HG03558 (cell line): ENCODE data around the gene MXD1.
"Not testable (repeated sequence)": the region's sequence is repeated elsewhere in the genome, so short reads cannot be mapped to it uniquely, and the experiment has no call there.

Experiments
- ATAC-seq: cut with Tn5 transposase; IDR thresholded peaks from one replicate; pipeline ENCODE4 v1.9.1; 2021; ENCODE audit warnings: moderate number of reproducible peaks; ENCODE audit not compliant: unreplicated experiment; ENCODE audit errors: extremely low read depth

Gene MXD1

DNA sequence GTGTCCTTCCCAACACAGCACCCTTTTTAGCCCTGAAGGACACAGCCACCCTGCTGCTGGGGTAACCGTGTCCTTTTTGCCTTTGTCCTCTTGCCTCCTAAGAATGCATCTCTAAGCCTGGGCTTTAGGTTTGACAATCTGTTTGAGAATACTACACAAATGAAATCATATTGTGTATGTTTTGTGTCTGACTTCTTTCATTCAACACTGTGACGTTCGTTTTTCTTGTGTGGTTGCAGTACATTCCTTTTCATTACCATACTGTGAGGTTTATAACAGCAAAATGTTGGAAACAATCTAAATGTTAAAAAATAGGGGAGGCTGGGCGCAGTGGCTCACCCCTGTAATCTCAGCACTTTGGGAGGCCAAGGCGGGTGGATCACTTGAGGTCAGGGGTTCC is 35.3 kb downstream of the MXD1 start:
- ATAC-seq, result no peak

DNA sequence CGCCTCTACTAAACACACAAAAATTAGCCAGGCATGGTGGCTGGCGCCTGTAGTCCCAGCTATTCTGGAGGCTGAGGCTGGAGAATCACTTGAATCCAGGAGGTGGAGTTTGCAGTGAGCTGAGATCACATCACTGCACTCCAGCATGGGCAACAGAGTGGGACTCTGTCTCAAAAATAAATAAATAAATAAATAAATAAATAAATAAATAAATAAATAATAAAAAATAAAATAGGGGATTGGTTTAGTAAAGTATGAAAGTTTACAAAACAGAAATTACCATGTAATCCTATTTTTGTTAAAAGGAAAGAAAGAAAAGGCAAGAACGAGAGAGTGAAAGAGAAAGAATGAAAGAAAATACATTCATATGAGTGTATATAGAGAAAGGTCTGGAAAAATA is 35.8 kb downstream of the MXD1 start:
- ATAC-seq, result not testable (repeated sequence)

DNA sequence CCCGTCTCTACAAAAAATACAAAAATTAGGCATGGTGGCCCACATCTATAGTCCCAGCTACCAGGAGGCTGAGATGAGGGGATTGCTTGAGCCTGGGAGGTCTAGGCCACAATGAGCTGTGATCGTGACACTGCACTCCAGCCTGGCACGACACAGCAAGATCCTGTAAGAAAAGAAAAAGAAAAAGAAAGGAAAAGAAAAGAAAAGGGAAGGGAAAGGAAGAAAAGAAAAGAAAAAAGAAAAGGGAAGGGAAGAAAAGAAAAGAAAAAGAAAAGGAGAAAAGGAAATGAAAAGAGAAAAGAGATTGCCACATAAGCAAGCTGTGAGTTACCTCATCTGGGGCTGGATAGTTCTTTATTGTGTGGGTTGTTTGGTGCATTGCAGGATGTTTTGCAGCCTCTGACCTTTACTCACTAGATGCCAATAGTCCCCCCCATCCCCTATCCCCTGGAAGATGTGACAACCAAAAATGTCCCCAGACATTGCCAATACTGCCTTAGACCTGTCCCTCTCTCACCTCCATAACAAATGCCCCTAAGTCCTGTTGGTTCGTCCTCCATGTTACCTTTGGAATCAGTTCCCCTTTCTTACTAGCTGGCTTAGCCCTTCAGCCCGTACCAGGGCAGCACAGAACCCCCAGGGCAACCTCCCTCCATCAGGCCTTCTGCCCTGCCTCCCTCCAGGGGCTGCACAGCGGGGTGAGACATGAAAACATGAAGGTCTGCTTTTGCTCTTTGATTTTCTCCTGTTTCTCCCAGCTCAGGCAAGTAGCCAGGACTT is 37.6 kb downstream of the MXD1 start:
- ATAC-seq, result no peak

DNA sequence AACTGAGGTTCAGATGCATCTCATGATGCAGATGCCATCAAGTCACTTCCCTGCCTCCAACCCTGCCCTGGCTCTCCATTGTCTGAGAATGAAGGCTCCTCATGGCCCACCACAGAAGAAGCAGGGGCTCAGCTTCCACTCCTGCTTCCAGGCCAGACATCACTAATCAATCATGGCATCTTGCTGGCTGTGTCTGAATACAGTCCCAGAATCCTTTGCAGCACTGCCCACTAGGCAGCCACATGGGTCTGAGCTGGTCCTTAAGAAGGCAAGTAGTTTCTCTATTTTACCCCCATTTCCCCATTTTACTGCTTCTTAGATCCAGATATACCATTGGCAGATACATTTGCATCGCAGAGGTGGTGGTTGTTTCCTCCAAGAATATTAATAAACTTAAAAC is 39.2 kb downstream of the MXD1 start:
- no peak for ATAC-seq

DNA sequence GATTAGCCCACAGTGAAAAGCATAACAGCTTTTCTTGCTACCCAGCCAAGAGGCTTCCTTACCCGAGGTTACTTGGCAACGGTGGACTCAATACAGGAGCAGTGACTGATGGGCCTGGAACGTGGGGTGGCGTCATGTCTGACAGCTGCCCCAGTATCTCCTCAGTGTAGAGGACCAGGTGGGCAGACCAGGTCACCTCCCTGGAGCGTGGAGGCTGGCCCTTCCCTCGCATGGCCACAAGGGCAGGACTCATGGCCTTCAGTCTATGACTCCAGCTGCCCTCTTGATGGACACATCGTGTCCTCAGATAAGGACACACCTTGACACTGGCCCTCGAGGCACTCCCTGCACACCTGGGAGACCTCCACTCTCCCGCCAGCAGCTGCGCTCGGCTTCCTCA is 40.1 kb downstream of the MXD1 start:
- ATAC-seq, result no peak

DNA sequence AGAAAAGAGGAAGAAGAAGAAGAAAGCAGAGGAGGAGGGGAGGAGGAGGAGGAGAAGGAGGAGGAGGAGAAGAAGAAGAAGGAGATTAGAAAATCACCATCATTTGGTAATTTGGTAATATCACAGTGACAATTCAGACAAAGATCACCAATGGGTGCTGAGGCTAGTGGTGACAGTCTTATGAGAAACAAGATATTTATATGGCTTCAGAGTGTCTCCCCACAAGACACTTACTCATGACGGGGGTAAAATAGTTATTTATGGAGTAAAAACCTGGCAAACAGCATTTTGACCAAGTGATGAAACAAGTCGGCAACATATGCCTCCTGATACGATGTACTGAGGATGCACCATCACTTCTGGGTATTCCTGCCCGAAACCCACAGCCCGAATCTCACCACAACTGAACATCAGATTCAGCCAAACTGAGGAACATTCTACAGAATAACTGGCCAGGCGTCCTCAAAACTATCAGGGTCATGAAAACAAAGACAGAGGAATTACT is 41.6 kb downstream of the MXD1 start:
- ATAC-seq, result no peak

DNA sequence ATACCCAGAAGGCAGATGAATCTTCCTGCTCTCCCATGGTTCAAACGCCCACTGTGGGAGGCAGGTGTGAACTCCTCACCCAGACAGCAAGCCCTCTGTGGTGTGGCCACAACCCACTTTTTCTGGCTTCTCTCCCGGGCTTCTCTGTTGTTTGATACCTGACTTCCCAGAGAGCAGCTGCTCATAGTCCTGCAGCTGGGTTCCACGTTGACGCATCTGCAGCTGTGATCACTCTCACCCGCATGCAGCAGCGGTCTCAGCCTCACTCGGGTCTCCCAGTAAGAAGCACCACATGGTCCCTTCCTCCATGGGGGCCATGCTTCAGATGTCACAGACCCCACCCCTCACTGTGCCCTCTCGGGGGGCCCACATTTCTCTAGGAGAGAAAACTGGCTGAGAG is 43.1 kb downstream of the MXD1 start:
- no peak for ATAC-seq

DNA sequence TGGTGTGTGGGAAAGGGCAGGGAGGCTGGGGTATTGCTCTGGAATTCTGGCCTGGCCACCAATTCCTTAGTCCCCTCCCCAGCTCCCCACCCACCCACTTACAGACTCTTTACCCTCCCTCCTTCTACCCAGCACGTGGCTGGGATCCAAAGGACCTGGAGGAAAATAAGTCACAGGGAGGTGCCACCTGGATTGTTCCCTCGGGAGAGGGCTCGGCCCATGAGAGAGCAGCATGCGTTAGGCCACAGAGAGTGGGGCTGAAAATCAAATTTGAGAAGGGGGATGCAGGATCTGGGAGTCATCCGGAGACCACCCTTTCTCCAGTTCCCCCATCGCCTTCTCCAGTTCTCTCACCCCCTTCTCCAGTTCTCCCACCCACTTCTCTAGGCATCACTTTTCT is 43.6 kb downstream of the MXD1 start:
- ATAC-seq, result no peak

DNA sequence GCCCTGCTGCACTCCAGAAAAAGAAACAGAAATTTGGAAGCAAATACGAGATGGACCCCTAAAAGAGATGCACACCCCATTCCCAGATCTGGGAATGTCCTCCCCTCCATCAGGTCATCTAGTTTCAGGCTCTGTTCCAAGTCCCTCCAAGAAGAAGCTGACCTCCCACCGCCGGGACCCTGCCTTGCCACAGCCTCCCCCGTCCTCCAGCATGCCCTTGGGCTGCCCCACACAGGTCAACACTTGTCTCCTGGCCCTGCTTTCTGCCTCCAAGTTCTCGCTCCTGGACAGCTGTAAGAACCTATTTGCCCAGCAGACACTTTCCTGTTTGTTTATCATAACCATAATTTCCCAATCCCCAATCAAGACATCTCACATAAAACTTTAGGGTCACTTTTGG is 44.5 kb downstream of the MXD1 start:
- ATAC-seq, result no peak

DNA sequence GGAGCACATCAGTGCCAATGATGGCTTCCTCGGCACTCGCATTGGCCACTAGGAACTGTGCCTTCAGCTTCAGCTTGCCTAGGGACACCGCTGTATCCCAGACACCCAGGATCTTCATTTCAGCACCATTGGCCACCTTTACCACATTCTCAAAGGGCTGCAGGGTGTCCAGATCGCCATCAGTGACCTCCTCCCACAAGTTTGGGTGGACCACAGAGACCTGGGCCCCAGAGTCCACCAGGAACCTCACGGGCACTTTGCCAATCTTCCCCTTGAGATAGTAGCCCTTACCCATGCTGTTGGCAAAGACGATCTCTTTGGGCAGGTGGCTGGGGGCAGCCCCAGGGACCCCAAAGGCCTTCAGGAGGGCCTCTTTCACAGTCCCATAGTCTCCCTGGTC is 45.9 kb downstream of the MXD1 start:
- no peak for ATAC-seq

DNA sequence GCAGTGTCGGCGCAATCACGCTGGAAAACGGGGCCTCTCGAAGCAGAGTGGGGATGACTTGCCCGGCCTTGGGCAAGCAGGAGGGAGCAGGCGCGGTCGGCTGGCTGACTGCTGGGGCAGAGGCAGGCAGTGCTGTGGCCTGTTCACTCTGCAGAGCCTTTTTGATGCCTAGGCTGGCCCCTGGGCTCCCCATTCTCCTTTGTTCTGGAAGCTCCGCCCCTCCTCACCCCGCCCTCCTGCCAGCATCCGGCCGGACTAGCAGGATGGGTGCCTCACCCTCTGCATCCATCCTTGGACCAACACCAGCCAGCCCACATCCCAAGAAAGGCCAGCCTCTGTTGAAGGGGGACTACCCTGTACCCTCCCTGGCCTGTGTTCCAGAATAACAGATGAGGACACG is 46.6 kb downstream of the MXD1 start, which contains the start of gene ASPRV1:
ASPRV1 (minus strand) TSS at position 136 of the 400 bp plus-strand sequence. CDS start 195 bp downstream, outside the sequence.
- ATAC-seq, result no peak

DNA sequence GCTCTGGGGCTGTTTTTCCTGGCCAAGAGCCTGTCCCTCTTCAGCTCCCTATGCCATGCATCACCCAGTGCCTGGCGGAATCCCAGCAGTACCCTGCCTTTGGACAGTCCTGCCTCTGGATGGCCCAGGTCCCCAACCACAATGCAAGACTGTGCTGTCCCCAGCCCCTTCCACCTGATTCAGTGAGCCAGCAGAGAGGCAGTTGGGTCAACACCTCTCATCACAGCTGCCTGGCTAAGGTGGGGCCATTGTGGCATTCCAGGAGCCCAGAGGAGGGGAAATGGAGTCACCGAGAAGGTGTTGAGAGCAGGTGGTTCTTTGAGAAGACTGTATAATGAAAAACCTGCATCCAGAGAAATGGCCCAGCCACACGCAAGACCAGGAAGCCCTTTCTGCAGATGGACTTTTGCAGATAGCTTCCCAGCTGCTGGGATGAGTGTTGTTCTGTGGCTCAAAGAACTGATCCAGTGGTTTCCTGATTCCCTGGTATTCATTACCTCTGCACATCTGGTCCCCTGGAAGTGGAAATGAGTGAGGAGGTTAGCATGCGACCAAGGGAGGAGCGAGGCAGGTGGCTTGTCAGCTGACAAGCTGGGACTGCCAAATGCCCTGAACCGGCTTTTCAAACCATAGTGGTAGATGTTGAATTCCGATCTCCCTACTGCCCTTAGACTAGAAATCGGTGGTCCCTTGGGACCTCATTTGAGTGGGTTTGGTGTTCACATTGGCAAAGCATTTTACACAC is 48.2 kb downstream of the MXD1 start:
- ATAC-seq, result no peak

DNA sequence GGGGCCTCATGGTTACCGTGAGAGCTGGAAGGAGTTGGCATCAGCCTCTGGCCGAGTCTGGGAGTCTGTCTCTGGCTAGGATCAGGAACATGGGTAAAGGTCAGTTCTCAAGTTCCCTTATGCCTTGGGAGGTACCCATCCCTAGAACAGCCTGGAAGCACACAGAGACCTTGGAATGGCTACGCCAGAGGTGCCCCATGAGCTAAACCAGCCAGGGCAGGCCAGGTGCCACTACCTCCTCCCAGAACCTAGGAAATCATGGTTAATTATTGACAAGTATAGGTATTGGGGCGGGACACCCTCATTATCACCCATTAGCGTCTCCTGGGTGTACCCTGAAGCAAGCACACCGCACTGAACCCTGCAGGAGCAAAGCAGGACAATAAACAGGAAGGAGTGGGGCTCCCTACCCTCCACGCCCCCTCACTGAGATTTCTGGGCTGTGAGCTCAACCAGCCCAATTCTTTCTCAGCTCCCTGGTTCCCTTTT is 49.5 kb downstream of the MXD1 start:
- no peak for ATAC-seq

DNA sequence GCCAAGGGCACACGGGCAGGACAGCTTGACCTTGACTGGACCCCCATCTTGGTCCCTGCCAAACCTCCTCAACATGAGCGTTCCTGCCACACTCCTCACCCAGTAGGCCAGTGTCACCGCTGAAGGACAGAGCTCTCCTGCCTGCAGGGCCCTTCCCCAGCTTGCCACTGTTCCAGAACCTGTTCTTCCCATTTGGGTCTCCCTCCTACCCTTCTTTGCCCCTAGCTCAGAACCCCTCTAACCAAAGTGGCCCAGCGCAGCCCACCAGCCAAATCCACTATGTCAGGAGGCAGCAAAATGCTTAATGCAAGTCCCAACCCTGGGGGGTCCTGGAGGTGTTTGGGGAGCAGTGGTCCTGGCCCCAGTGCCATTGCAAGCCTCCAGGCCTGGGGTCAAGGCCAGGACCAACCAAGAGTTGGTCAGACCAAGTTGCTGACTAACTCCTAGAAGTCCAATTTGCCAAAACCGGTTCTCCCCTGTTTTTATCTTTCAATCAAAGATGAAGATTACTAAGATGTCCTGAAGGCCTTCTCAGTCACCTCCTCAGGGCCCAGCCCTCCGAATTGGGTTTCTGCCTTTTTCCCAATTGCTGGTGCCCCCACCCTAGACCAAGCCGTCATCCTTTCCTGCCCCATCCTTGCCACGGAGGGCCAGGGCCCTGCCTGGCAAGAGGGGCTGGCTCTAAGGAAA is 51.0 kb downstream of the MXD1 start:
- ATAC-seq, result no peak

DNA sequence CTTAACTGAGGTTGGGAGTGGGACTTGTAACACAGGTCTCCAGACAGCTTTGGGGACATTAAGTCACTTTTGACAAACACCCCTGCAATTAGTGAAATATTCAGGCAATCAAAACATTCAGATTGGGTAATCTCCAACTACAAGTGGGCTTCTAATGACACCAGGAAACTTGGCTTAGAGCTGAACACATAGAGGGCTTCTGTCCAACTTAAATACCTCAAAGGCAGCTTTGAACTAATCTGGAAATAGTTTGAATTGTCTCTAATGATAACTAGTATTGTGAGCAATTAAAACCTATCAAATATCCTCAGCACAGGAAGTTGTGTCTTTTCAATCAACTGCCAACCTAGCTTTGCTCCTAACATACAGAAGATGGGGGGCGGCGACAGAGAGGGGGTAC is 51.6 kb downstream of the MXD1 start:
- ATAC-seq, result no peak

DNA sequence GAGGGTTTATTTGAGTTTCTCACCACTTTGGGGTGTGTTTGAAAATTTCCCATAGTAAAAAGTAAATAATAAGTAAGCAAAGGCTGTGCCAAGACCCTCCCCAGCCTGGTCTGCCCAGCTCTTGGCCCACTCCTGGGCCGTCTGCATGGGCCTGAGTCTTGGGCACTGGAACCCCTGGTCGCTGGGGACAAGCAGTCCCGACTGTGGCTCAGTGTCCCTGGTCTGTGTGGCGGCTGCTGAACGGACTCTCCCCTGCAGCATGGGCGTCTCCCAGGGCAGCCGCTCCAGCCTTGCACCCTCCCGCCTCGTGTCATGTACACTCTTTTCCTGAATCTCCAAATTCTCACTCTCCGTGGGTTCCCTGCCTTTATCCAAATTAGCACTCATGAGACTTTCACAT is 53.7 kb downstream of the MXD1 start:
- no peak for ATAC-seq

DNA sequence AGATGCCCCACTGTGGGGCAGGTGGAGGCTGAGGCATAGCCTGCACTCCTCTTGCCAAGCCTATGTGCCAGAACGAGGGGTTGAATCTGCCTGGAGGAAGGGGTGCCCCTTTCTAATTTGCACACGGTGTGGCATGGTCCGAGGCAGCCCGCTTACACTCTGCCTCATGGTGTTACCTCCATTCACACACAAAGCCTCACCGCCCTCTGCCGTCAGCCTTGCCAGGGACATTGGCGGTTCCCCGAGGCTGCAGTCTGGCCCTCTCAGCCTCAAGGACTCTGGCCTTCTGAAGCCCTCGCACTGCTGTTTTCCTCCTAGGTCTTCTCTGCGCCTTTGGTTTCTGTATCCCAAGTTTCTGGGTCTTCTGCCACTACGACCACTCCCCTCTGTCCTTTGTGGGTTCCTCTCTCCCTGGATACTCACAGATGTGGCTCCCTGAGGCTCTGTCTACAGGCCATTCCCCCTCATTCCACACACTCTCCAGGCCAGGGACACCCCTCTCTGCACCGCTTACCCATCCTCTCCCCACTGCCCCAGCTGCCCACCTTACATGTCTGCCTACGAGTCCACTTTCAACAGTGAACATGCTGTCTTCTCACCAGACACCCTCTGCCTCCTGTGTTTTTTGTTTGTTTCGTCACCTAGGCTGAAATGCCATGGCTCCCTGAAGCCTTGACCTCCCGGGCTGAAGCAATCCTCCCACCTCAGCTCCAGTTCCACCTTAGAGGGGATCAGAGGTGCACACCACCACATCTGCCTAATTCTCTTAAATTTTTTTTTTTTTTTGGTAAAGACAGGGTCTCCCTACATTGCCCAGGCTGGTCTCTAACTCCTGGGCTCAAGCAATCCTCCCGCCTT is 54.4 kb downstream of the MXD1 start:
- ATAC-seq, result no peak

DNA sequence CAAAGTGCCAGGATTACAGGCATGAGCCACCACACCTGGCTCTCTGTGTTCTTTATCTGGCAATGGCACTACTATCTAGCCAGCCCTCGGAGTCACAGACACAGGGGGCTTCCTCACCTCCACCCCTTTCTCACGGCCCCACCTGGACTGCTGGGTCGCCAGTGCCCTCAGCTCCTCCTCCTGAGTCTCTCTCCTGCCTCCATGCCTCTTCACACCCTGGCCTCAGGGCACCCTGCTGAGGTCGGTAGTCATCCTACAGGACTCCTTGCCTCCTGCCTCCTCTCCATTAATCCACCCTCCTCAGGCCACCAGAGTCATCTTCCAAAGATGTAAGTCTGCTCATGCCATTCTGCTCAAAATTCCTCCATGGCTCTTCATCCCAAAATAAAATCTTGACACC is 55.1 kb downstream of the MXD1 start:
- ATAC-seq, result no peak

DNA sequence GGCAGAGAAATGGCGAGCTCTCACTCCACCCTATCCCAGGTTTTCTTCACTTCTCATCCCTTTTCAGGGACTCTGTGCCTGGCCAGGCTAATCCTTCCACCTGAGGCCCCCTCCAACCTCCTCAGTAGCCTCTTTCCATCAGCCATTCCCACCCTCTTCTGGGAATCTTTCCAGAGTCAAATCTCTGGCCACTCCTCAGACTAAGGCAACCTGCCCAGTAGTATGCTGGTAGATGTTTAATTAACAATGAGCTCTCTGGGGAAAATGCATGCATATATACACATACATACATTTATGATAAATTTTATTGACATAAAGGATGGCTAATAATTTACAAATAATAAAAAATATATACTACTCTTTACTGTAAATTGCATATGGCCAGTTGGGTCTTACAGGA is 57.9 kb downstream of the MXD1 start:
- ATAC-seq, result no peak

DNA sequence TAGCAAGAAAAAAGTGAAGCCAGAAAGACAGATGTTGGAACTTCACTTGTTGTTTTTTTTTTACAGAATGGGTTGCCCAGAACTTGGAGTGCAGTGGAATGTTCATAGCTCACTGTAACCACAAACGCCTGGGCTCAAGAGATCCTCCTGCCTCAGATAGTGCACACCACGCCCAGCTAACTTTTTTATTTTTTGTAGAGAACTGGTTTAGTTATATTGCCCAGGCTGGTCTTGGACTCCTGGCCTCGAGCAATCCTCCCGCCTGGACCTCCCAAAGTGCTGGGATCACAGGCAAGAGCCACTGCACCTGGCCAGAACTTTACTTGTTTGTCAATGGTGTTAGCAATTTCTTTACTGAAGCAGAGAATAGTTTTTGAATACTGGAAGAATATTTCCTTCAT is 58.4 kb downstream of the MXD1 start:
- no peak for ATAC-seq
